Mammary epithelial cell (primary cell): ENCODE results near the gene RBMS3.

Source experiments
- EZH2 ChIP-seq: IDR thresholded peaks from 2 replicates; pipeline ENCODE4 v1.6.1; 2012; ENCODE audit warnings: low read length, inconsistent platforms, borderline replicate concordance
- TF ChIP-seq, protein P1 (sequence below), 2 donors: IDR thresholded peaks in 1 of 2; conservative IDR thresholded peaks in 1 of 2; 2 replicates each; pipeline ENCODE4 v1.5.1; 2011 to 2012; ENCODE audit warnings: inconsistent platforms in 2 of 2, low read length in 2 of 2, mild to moderate bottlenecking in 2 of 2, control low read depth in 1 of 2, low read depth in 1 of 2; ENCODE audit not compliant: insufficient read depth in 1 of 2; ENCODE audit errors: extremely low read depth in 1 of 2

DNA sequence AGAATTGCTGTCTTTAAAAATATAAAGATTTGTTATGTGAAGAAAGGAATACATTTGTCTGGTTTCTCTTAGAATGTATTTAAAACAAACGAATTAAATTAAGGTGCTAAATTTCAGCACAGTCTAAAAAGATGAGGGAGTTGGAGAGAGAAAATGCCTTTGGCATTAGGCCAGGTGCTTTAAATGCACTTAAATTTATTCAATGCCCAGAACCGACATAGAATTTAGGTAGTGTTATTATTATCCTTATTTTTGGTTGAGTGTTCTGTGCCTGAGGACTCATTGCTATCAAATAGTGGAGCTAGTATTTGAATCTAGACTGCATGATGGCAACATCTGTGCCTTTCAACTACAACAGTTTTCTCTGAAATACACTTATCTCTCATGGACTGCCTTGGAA lies 287.5 kb downstream of the RBMS3 start:
- TF ChIP-seq EZH2 = no peak
- TF ChIP-seq, protein P1, sequence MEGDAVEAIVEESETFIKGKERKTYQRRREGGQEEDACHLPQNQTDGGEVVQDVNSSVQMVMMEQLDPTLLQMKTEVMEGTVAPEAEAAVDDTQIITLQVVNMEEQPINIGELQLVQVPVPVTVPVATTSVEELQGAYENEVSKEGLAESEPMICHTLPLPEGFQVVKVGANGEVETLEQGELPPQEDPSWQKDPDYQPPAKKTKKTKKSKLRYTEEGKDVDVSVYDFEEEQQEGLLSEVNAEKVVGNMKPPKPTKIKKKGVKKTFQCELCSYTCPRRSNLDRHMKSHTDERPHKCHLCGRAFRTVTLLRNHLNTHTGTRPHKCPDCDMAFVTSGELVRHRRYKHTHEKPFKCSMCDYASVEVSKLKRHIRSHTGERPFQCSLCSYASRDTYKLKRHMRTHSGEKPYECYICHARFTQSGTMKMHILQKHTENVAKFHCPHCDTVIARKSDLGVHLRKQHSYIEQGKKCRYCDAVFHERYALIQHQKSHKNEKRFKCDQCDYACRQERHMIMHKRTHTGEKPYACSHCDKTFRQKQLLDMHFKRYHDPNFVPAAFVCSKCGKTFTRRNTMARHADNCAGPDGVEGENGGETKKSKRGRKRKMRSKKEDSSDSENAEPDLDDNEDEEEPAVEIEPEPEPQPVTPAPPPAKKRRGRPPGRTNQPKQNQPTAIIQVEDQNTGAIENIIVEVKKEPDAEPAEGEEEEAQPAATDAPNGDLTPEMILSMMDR (conservative IDR thresholded peaks at IDR 0.05 in 1 of 2, IDR thresholded peaks at IDR 0.05 in 1 of 2; ENCODE audit: extremely low read depth in 1 of 2, insufficient read depth in 1 of 2, low read depth in 1 of 2, low read length in 2 of 2) = no peak
